ENCODE results near the gene ZBTB5. TPM values are rescaled to one million over a fixed set of nuclear protein-coding genes. Genes with fewer than 3 reads are reported as not detected.
"Not testable (repeated sequence)": the region's sequence is repeated elsewhere in the genome, so short reads cannot be mapped to it uniquely, and the experiment has no call there.

The ZBTB5 gene
- total RNA-seq, 1 donor from 2014 or later = 13.1 TPM

GRCh38 chr9:37404590-37404989 is 60.7 kb downstream of the ZBTB5 start:
- no peak for DNase-seq

GRCh38 chr9:37399336-37399735 is 65.9 kb downstream of the ZBTB5 start:
- no peak for DNase-seq

GRCh38 chr9:37398464-37399025 is 66.7 kb downstream of the ZBTB5 start:
- DNase-seq = no peak

GRCh38 chr9:37397948-37398347 is 67.3 kb downstream of the ZBTB5 start:
- not testable (repeated sequence) for DNase-seq

GRCh38 chr9:37395663-37396062 is 69.6 kb downstream of the ZBTB5 start:
- DNase-seq = no peak

- DNase-seq = no peak
Measured at GRCh38 chr9:37395229-37395628, 70.0 kb downstream of the ZBTB5 start.

GRCh38 chr9:37392272-37392671 is 73.0 kb downstream of the ZBTB5 start:
- DNase-seq = no peak

- DNase-seq = peak; percentile 43
Measured at GRCh38 chr9:37390759-37391158, 74.5 kb downstream of the ZBTB5 start.

Other genes with a start within 250 kb of the ZBTB5 start
- 113 and 174 TPM in 2 replicates for gene GRHPR, start 42.8 kb downstream of the ZBTB5 start, total RNA-seq
- gene POLR1E, start 20.5 kb upstream of the ZBTB5 start, total RNA-seq = 11.9 and 16.4 TPM in 2 replicates
- 12.8 and 17.0 TPM in 2 replicates for gene FBXO10, start 110.9 kb upstream of the ZBTB5 start, total RNA-seq
- 84.9 and 156 TPM in 2 replicates for gene TOMM5, start 127.1 kb upstream of the ZBTB5 start, total RNA-seq
- not detected in 2 replicates for gene FRMPD1, start 185.5 kb upstream of the ZBTB5 start, total RNA-seq